Testis (tissue), 3 donors: ENCODE data around the gene GRID1. TPM values are rescaled to one million over a fixed set of nuclear protein-coding genes. Genes with fewer than 3 reads are reported as not detected.

ENCODE experiments used
- DNase-seq: peaks from one replicate; pipeline ENCODE4 v3.0.0-alpha.2; 2019
- H3K27ac ChIP-seq, 2 donors: fragments of 200-600 bp; sonication (generic); one replicate each; pipeline ENCODE4 v1.5.1; 2019
- H3K27me3 ChIP-seq: fragments of 200-600 bp; sonication (generic); one replicate; pipeline ENCODE4 v1.5.1; 2019
- H3K36me3 ChIP-seq: fragments of 200-600 bp; sonication (generic); one replicate; pipeline ENCODE4 v1.5.1; 2017; ENCODE audit warnings: low read depth; ENCODE audit errors: missing control alignments
- H3K4me1 ChIP-seq: fragments of 200-600 bp; sonication (generic); one replicate; pipeline ENCODE4 v1.5.1; 2019
- H3K4me3 ChIP-seq, 2 donors: fragments of 200-600 bp; sonication (generic); one replicate each; pipeline ENCODE4 v1.5.1; 2017 to 2019
- H3K9me3 ChIP-seq: fragments of 200-600 bp; sonication (generic); one replicate; pipeline ENCODE4 v1.5.1; 2017
- CTCF ChIP-seq, 3 experiments: fragments of 450-650 bp in 2 of 3; fragments of 200-600 bp in 1 of 3; sonication (generic) in 1 of 3; IDR thresholded peaks; one replicate each; pipeline ENCODE4 v1.5.1; 2016 to 2019; ENCODE audit warnings: antibody characterized with exemption in 3 of 3, mild to moderate bottlenecking in 2 of 3, moderate library complexity in 1 of 3
- POLR2A ChIP-seq: fragments of 450-650 bp; IDR thresholded peaks from one replicate; pipeline ENCODE4 v1.6.1; 2017; ENCODE audit warnings: antibody characterized with exemption, mild to moderate bottlenecking, moderate library complexity
- WGBS, 2 donors: methylation state at CpG; one replicate each; pipeline ENCODE4 v1.1.5; 2018; 5-methylcytosine and 5-hydroxymethylcytosine counted together
- intact Hi-C: fragments of 100-400 bp; cut with DNase I; formaldehyde crosslinking; loops from one replicate; pipeline ENCODE4 v1.15.1; 2023; ENCODE audit warnings: low total_unique reads
- polyA plus RNA-seq: library from polyadenylated mRNA; stranded (reverse); fragments of 350-450 nt; fragmentation: Illumina TruSeq; extraction: RNeasy Lipid Tissue Mini Kit (QIAGEN cat#74804); gene quantifications from one replicate; pipeline ENCODE4 v1.2.3, GENCODE V29; 2014; ENCODE audit warnings: low read depth, low replicate concordance; ENCODE audit not compliant: insufficient read depth
- total RNA-seq, 2 donors: library from RNA; depleted of rRNA; stranded (reverse); fragments of >200 nt; gene quantifications; one replicate each; pipeline ENCODE4 v1.2.3, GENCODE V29; 2016

Gene GRID1
- total and polyA plus RNA-seq, 3 donors from 2014 or later: 7.4 to 16.7 (median 8.1) TPM

- Histone ChIP-seq H3K9me3 (no peaks in the 10 kb centered on the region), H3K4me3 (no peak overlapping the region), H3K4me1 (no peaks in the 10 kb centered on the region), H3K27me3 (no peaks in the 10 kb centered on the region), H3K27ac (no peak overlapping the region), H3K36me3 (no peaks in the 10 kb centered on the region)
- intact Hi-C loops: no loop called here
- WGBS, 2 donors: 80 to 91% methylated on average over 7 of the region's 7 CpGs
- TF ChIP-seq POLR2A (no peak), CTCF (IDR thresholded peaks at IDR 0.05) (no peak)
- DNase-seq: no peak
Measured at GRCh38 chr10:86333826-86334487, 32.6 kb downstream of the GRID1 start.

DNA sequence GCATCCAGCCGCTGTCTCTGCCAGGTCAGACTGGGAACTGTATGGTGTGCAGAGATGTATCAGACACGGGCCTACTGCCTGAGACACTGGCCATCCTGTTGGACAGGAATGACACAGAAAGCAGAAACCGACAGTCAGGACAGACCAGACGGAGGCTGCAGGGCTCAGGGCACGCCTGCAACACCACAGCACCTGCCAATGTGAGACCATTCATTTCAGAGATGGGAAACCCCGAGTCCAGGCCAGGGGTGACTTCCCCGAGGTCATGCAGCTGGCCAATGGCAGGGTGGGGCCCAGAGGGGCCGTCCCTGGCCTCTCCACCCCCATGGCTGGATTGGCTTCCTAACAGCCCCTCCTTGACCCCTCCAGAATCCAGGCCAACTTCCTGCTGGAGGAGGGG lies 34.7 kb downstream of the GRID1 start:
- Histone ChIP-seq H3K27ac (no peak overlapping the region), H3K9me3 (no peaks in the 10 kb centered on the region), H3K4me3 (no peak overlapping the region), H3K36me3 (no peaks in the 10 kb centered on the region), H3K4me1 (no peaks in the 10 kb centered on the region), H3K27me3 (no peaks in the 10 kb centered on the region)
- no peak for DNase-seq
- 73 to 78% methylated on average over 6 to 7 of the region's 8 CpGs for WGBS, 2 donors
- TF ChIP-seq POLR2A (no peak), CTCF (IDR thresholded peaks at IDR 0.05) (no peak)
- intact Hi-C loops: no loop called here

DNA sequence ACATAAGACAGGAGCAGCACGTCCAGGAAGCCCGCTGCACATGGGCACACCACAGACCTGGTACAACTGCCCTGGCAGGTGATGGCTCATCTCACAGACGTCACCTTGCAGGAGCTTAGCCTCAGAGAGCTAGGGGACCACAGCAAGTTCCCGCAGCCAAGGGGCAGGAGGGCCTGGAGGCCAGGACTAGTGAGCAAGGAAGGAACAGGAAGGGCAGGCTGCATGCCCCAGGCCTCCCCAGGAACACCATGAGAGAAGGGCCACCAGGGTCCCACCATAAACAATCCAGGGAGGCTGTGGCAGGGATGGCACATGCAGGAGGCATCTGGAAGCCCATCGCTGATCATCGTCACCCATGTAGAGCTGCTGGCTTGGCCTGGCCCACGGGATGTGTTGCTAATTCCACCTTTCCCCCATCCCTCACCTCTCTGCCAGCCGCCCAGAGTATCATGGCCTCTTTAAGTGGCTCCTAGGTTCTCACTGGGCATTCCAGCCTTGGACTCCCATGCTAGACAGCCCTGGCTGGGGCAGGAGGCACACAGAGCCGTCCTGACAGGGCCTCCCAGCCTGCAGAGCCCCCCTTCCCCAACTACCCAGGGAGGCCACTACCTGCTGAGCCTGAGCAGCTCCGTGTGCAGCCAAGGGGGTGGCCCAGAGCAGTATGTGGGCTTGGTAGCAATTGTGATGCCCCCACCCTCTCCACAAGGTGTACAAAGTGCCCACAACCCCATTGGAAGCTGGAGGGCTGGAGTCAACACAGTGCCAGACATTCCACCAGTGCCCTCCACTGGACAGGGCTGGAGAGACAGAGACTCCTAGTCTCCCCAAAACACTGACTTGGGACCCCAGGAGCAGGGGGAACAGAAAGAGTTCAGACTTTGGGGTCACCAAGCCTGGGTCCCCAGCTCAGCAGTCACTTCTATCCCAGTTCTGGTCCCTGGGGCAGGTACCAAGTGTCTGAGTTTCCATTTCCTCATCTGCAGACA lies 35.5 kb downstream of the GRID1 start:
- H3K36me3 ChIP-seq: no peaks in the 10 kb centered on the region
- 92 to 100% methylated on average over 7 to 10 of the region's 10 CpGs for WGBS, 2 donors
- no peak for DNase-seq
- H3K27ac ChIP-seq: no peak overlapping the region
- intact Hi-C loops: no loop called here
- no peak for TF ChIP-seq CTCF (IDR thresholded peaks at IDR 0.05)
- no peak for TF ChIP-seq POLR2A
- H3K27me3 ChIP-seq: no peaks in the 10 kb centered on the region
- no peak overlapping the region for H3K4me3 ChIP-seq
- no peaks in the 10 kb centered on the region for H3K9me3 ChIP-seq
- H3K4me1 ChIP-seq: no peaks in the 10 kb centered on the region

- H3K36me3 ChIP-seq: no peaks in the 10 kb centered on the region
- no peaks in the 10 kb centered on the region for H3K4me1 ChIP-seq
- no peak overlapping the region for H3K27ac ChIP-seq
- H3K4me3 ChIP-seq: no peak overlapping the region
- intact Hi-C loops: no loop called here
- H3K27me3 ChIP-seq: no peaks in the 10 kb centered on the region
- no peak for DNase-seq
- 90 to 92% methylated on average over 15 to 16 of the region's 16 CpGs for WGBS, 2 donors
- no peaks in the 10 kb centered on the region for H3K9me3 ChIP-seq
- TF ChIP-seq POLR2A (no peak), CTCF (IDR thresholded peaks at IDR 0.05) (no peak)
Measured at GRCh38 chr10:86329896-86330680, 36.5 kb downstream of the GRID1 start.
